ENCODE measurements around the gene NDUFA8. TPM values are rescaled to one million over a fixed set of nuclear protein-coding genes. Genes with fewer than 3 reads are reported as not detected.
A peak's percentile ranks its signal among the peaks of the same experiment; 100 is the strongest.

The NDUFA8 gene
- total RNA-seq, 4 donors from 2014 or later, result 39.0 to 84.0 (median 71.9) TPM

GRCh38 chr9:122151267-122151828 is 8.2 kb downstream of the NDUFA8 start:
- peak; percentile 43 for ATAC-seq

DNA sequence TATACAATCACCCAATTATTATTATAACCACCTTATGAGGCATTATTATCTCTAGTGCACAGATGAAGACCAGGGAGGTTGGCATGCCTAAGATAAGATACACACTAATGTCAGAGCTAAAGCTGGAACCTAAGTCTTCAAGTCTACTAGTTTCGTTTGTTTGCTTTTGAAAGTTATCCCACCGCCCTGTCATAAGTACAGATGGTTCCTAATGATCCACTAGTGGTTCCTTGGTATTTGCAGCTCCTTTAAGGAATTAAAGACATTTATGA is 14.1 kb downstream of the NDUFA8 start:
- TF ChIP-seq POLR2AphosphoS5 (IDR thresholded peaks at IDR 0.05), result no peak
- TF ChIP-seq, protein P1, sequence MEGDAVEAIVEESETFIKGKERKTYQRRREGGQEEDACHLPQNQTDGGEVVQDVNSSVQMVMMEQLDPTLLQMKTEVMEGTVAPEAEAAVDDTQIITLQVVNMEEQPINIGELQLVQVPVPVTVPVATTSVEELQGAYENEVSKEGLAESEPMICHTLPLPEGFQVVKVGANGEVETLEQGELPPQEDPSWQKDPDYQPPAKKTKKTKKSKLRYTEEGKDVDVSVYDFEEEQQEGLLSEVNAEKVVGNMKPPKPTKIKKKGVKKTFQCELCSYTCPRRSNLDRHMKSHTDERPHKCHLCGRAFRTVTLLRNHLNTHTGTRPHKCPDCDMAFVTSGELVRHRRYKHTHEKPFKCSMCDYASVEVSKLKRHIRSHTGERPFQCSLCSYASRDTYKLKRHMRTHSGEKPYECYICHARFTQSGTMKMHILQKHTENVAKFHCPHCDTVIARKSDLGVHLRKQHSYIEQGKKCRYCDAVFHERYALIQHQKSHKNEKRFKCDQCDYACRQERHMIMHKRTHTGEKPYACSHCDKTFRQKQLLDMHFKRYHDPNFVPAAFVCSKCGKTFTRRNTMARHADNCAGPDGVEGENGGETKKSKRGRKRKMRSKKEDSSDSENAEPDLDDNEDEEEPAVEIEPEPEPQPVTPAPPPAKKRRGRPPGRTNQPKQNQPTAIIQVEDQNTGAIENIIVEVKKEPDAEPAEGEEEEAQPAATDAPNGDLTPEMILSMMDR (IDR thresholded peaks at IDR 0.05), result no peak
- no peak for TF ChIP-seq EP300 (IDR thresholded peaks at IDR 0.05)
- TF ChIP-seq POLR2A (IDR thresholded peaks at IDR 0.05), result no peak
- no peak for ATAC-seq
- H3K27ac ChIP-seq, result no peak overlapping the region
- peaks cover 0 to 83% of the 10 kb centered on the region in 2 donors for H3K36me3 ChIP-seq
- no peak overlapping the region for H3K4me3 ChIP-seq
- 87 to 90% methylated on average over 2 of the region's 2 CpGs for WGBS, 2 donors (ENCODE audit: low coverage in 1 of 2)
- H3K9me3 ChIP-seq, result no peaks in the 10 kb centered on the region
- peaks cover 0 to 8% (median 5%) of the 10 kb centered on the region in 3 donors for H3K4me1 ChIP-seq
- no peaks in the 10 kb centered on the region for H3K27me3 ChIP-seq

More at GRCh38 chr9:122151267-122151828, 8.2 kb downstream of the NDUFA8 start:
- WGBS, 2 donors (ENCODE audit: low coverage in 1 of 2), result 80 to 85% methylated on average over 2 to 4 of the region's 4 CpGs
- Histone ChIP-seq H3K9me3 (no peaks in the 10 kb centered on the region), H3K27ac (peak overlapping the region in 1 of 4 donors; percentile 4), H3K36me3 (peaks cover 0 to 56% of the 10 kb centered on the region in 2 donors), H3K4me1 (peaks cover 0 to 27% (median 5%) of the 10 kb centered on the region in 3 donors), H3K4me3 (no peak overlapping the region), H3K27me3 (no peaks in the 10 kb centered on the region)
- TF ChIP-seq EP300 (IDR thresholded peaks at IDR 0.05), result no peak
- no peak for TF ChIP-seq POLR2AphosphoS5 (IDR thresholded peaks at IDR 0.05)
- TF ChIP-seq, protein P1 (IDR thresholded peaks at IDR 0.05), result no peak
- TF ChIP-seq POLR2A (IDR thresholded peaks at IDR 0.05), result no peak

DNA sequence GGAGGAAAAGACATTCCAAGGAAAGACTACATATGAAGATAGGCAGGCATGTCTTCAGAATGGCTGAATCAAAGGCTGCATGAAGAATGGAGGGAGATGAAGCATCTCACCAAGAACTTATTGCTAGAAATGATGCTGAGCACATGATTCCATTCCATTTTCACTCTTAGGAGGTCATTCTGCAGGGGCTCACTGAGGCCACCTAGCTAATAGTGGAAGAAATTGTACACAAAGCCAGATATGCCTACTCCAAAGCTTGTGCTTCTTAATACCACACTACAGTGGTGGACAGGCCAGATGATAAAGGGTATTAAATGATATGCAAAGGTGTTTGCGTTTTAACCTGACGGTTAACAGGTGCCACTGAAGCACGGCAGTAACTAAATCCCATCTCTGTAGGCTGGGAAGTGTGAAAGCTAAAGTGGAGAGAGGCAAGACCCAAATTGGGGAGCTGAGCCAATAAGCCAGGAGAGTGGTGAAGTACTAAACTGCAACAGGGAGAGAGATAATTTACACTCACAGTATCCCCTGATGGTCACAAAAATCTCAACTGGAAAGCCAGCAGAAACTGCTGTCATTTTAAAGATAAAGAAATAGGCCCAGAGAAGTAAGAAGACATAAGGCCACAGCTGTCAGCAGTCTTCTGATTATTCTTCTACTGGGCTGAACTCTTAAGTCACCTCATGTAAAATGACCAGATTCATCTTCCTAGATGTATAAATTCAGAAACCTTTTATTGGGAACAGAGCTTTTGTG is 14.6 kb downstream of the NDUFA8 start:
- H3K4me1 ChIP-seq, result peaks cover 0 to 8% (median 5%) of the 10 kb centered on the region in 3 donors
- 84 to 86% methylated on average over 3 of the region's 3 CpGs for WGBS, 2 donors (ENCODE audit: low coverage in 1 of 2)
- no peak for TF ChIP-seq EP300 (IDR thresholded peaks at IDR 0.05)
- TF ChIP-seq, protein P1 (IDR thresholded peaks at IDR 0.05), result peak in 1 of 4 experiments; percentile 28

DNA sequence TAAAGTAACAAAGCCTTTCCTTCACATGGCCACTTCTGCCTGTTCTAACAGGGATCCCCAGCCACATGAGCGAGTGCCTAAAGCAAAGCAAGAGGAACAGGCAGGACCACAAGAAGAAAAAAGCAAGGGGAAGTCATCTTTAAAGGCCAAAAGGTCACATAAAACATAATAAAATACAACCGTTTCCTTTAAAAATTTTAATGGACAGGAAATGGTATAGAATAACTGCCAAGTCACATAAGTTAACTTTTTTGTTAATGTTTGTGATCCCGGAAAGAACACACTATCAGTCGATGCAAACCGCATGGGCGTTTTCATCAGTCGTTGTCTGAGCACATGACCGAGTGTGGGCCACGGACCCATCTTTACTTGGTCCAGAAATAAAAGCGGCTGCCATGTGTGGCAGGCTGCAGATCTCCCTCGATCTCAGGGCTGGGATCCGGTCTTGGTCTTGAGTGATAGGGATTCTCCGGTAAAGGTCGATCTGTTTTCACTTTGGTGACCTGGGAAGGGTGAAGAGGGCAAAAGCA is 15.6 kb downstream of the NDUFA8 start:
- TF ChIP-seq EP300 (IDR thresholded peaks at IDR 0.05) (no peak), POLR2A (IDR thresholded peaks at IDR 0.05) (no peak), POLR2AphosphoS5 (IDR thresholded peaks at IDR 0.05) (no peak)
- TF ChIP-seq, protein P1 (IDR thresholded peaks at IDR 0.05), result no peak
- Histone ChIP-seq H3K36me3 (peaks cover 0 to 71% of the 10 kb centered on the region in 2 donors), H3K4me1 (peaks cover 0 to 8% (median 5%) of the 10 kb centered on the region in 3 donors), H3K9me3 (no peaks in the 10 kb centered on the region), H3K27ac (no peak overlapping the region), H3K27me3 (no peaks in the 10 kb centered on the region), H3K4me3 (no peak overlapping the region)
- WGBS, 2 donors (ENCODE audit: low coverage in 1 of 2), result 80 to 90% methylated on average over 11 to 12 of the region's 14 CpGs
- no peak for ATAC-seq

More for the DNA sequence above, 14.6 kb downstream of the NDUFA8 start:
- Histone ChIP-seq H3K27me3 (no peaks in the 10 kb centered on the region), H3K36me3 (peaks cover 0 to 82% of the 10 kb centered on the region in 2 donors), H3K27ac (no peak overlapping the region), H3K9me3 (no peaks in the 10 kb centered on the region), H3K4me3 (no peak overlapping the region)
- ATAC-seq, result no peak
